ENCODE data around the gene ERP27.

- no peak for TF ChIP-seq POLR2A (IDR thresholded peaks at IDR 0.05)
- TF ChIP-seq CTCF (IDR thresholded peaks at IDR 0.05), result no peak
Measured at GRCh38 chr12:14920475-14921126, 17.7 kb downstream of the ERP27 start.

All from body of pancreas (tissue), 4 donors.